H1 (cell line): ENCODE data around the gene IFRD1. TPM values are rescaled to one million over a fixed set of nuclear protein-coding genes. Genes with fewer than 3 reads are reported as not detected.

Experiments used
- CTCF ChIA-PET: fragments of 300-600 bp; sonication (Branson Sonifier 250); formaldehyde crosslinking; loops from one replicate; lab custom pipeline; 2021; ENCODE audit not compliant: partially characterized antibody; lab: Charles Lee
- POLR2A ChIA-PET: fragments of 300-600 bp; sonication (Branson Sonifier 250); formaldehyde crosslinking; loops from one replicate; lab custom pipeline; 2021; ENCODE audit warnings: inconsistent platforms; ENCODE audit not compliant: partially characterized antibody; lab: Charles Lee
- DNase-seq, 2 experiments: peaks; one replicate each; pipeline versions ENCODE4 v3.0.0 to v3.0.0-alpha.2; 2010 to 2022; ENCODE audit warnings: low spot score in 2 of 2, low read depth in 1 of 2, mixed read lengths in 1 of 2
- FAIRE-seq: peaks from 2 replicates; lab custom pipeline; 2011; peaks lifted over from hg19 to GRCh38; lab: Jason Lieb, UNC
- H2AFZ ChIP-seq: 2 replicates; pipeline ENCODE4 v1.8.1; 2012; ENCODE audit warnings: low read length, inconsistent platforms
- H2AK5ac ChIP-seq: 2 replicates; pipeline ENCODE4 v1.6.1; 2013; ENCODE audit warnings: low read depth, low read length
- H2BK120ac ChIP-seq: replicated peaks from 2 replicates; pipeline ENCODE3; 2013; ENCODE audit warnings: low read depth, low read length, inconsistent platforms
- H2BK12ac ChIP-seq: 2 replicates; pipeline ENCODE4 v1.6.1; 2013; ENCODE audit warnings: low read depth, low read length
- H2BK15ac ChIP-seq: 2 replicates; pipeline ENCODE4 v1.6.1; 2013; ENCODE audit warnings: low read length
- H2BK20ac ChIP-seq: 2 replicates; pipeline ENCODE4 v1.6.1; 2013; ENCODE audit warnings: low read length
- H2BK5ac ChIP-seq: 2 replicates; pipeline ENCODE4 v1.6.1; 2013; ENCODE audit warnings: low read depth, low read length
- H3K14ac ChIP-seq: 2 replicates; pipeline ENCODE4 v1.6.1; 2013; ENCODE audit warnings: inconsistent platforms; ENCODE audit not compliant: insufficient read length
- H3K18ac ChIP-seq: 2 replicates; pipeline ENCODE4 v1.6.1; 2013; ENCODE audit warnings: low read length; ENCODE audit errors: extremely low read depth
- H3K23ac ChIP-seq: 2 replicates; pipeline ENCODE4 v1.6.1; 2013; ENCODE audit warnings: inconsistent platforms; ENCODE audit not compliant: insufficient read length
- H3K23me2 ChIP-seq: 2 replicates; pipeline ENCODE4 v1.6.1; 2013; ENCODE audit warnings: low read depth, low read length
- H3K27ac ChIP-seq: 2 replicates; pipeline ENCODE4 v1.6.1; 2011; ENCODE audit warnings: low read depth, low read length, inconsistent platforms
- H3K27me3 ChIP-seq, 4 experiments: replicated peaks in 1 of 4; 1 replicate in 1 of 4; 2 replicates in 3 of 4; pipeline versions ENCODE4 v1.6.1 to v1.8.1; 2011 to 2013; ENCODE audit warnings: low read length in 3 of 4, mild to moderate bottlenecking in 3 of 4, inconsistent platforms in 2 of 4, mixed read lengths in 2 of 4, moderate library complexity in 1 of 4; ENCODE audit not compliant: control insufficient read depth in 3 of 4, insufficient read depth in 3 of 4; ENCODE audit errors: extremely low read depth in 1 of 4
- H3K36me3 ChIP-seq, 4 experiments: 2 replicates each; pipeline versions ENCODE4 v1.6.1 to v1.8.1; 2011 to 2013; ENCODE audit warnings: mild to moderate bottlenecking in 4 of 4, low read length in 3 of 4, moderate library complexity in 2 of 4, control low read depth in 1 of 4, inconsistent platforms in 1 of 4; ENCODE audit not compliant: insufficient read depth in 4 of 4, control insufficient read depth in 2 of 4
- H3K4ac ChIP-seq: replicated peaks from 2 replicates; pipeline ENCODE3; 2013; ENCODE audit warnings: low read length, low read depth, mixed read lengths, inconsistent platforms; ENCODE audit not compliant: insufficient read length
- H3K4me1 ChIP-seq, 4 experiments: replicated peaks in 1 of 4; 1 replicate in 1 of 4; 2 replicates in 3 of 4; pipeline versions ENCODE4 v1.6.1 to v1.8.1; 2011 to 2013; ENCODE audit warnings: low read length in 3 of 4, inconsistent platforms in 2 of 4, mixed read lengths in 1 of 4; ENCODE audit not compliant: insufficient read depth in 4 of 4, control insufficient read depth in 3 of 4
- H3K4me2 ChIP-seq, 2 experiments: 2 replicates each; pipeline versions ENCODE4 v1.6.1 to v1.8.1; 2011 to 2013; ENCODE audit warnings: low read depth in 2 of 2, low read length in 2 of 2, control low read depth in 1 of 2, inconsistent platforms in 1 of 2, mild to moderate bottlenecking in 1 of 2; ENCODE audit not compliant: insufficient read depth in 1 of 2
- H3K4me3 ChIP-seq, 4 experiments: fragments of 200-600, 300-600 bp in 1 of 4; sonication (generic), shearing (Covaris generic), sonication (Bioruptor Twin) in 1 of 4; 2 replicates each; pipeline versions ENCODE4 v1.5.1 to v1.8.1; 2011 to 2016; ENCODE audit warnings: low read length in 4 of 4, low read depth in 3 of 4, control low read depth in 2 of 4, inconsistent platforms in 2 of 4, mild to moderate bottlenecking in 2 of 4, mixed read lengths in 1 of 4, moderate library complexity in 1 of 4; ENCODE audit not compliant: insufficient read depth in 2 of 4; ENCODE audit errors: extremely low read depth in 1 of 4
- H3K56ac ChIP-seq: replicated peaks from 2 replicates; pipeline ENCODE3; 2013; ENCODE audit warnings: low read depth, mild to moderate bottlenecking, mixed read lengths, low read length, inconsistent platforms; ENCODE audit not compliant: insufficient read length
- H3K79me1 ChIP-seq: 2 replicates; pipeline ENCODE4 v1.6.1; 2013; ENCODE audit warnings: low read depth, low read length, control low read depth
- H3K79me2 ChIP-seq, 2 experiments: 2 replicates each; pipeline versions ENCODE4 v1.6.1 to v1.8.1; 2012 to 2013; ENCODE audit warnings: low read length in 2 of 2, mild to moderate bottlenecking in 2 of 2, inconsistent platforms in 1 of 2; ENCODE audit not compliant: insufficient read depth in 2 of 2, control insufficient read depth in 1 of 2
- H3K9ac ChIP-seq, 4 experiments: replicated peaks in 1 of 4; 1 replicate in 1 of 4; 2 replicates in 3 of 4; pipeline versions ENCODE4 v1.6.1 to v1.8.1; 2011 to 2013; ENCODE audit warnings: low read depth in 3 of 4, low read length in 3 of 4, control low read depth in 2 of 4, mild to moderate bottlenecking in 2 of 4, moderate library complexity in 2 of 4, inconsistent platforms in 1 of 4; ENCODE audit errors: extremely low read depth in 1 of 4
- H3K9me3 ChIP-seq, 2 experiments: 2 replicates each; pipeline versions ENCODE4 v1.6.1 to v1.8.1; 2012 to 2013; ENCODE audit warnings: mild to moderate bottlenecking in 2 of 2, moderate library complexity in 2 of 2, control low read depth in 1 of 2, inconsistent platforms in 1 of 2, low read depth in 1 of 2, low read length in 1 of 2, mixed read lengths in 1 of 2; ENCODE audit not compliant: insufficient read depth in 2 of 2
- H4K20me1 ChIP-seq, 2 experiments: replicated peaks in 1 of 2; 2 replicates each; pipeline versions ENCODE3 to v1.8.1; 2011 to 2013; ENCODE audit warnings: inconsistent platforms in 2 of 2, low read length in 2 of 2, mild to moderate bottlenecking in 1 of 2; ENCODE audit not compliant: insufficient read depth in 2 of 2, control insufficient read depth in 1 of 2
- H4K5ac ChIP-seq: 2 replicates; pipeline ENCODE4 v1.6.1; 2013; ENCODE audit warnings: low read length, low read depth, mixed read lengths, inconsistent platforms; ENCODE audit not compliant: insufficient read length
- H4K8ac ChIP-seq: 2 replicates; pipeline ENCODE4 v1.8.0; 2013; ENCODE audit warnings: mild to moderate bottlenecking, moderate library complexity, low read length, inconsistent platforms; ENCODE audit not compliant: insufficient read depth; ENCODE audit errors: extremely low read depth
- H4K91ac ChIP-seq: replicated peaks from 2 replicates; pipeline ENCODE3; 2013; ENCODE audit warnings: low read length, mixed read lengths, inconsistent platforms; ENCODE audit not compliant: insufficient read length
- BRCA1 ChIP-seq: IDR thresholded peaks from 2 replicates; pipeline ENCODE4 v1.6.1; 2012; ENCODE audit warnings: low read depth, low read length, improper control_type of control experiment
- CBX8 ChIP-seq: fragments of 300-800, 300-1000 bp; sonication (generic); IDR thresholded peaks from 2 replicates; pipeline ENCODE4 v1.7.1; 2016; ENCODE audit warnings: low read depth, low read length, borderline replicate concordance
- CEBPB ChIP-seq: IDR thresholded peaks from 2 replicates; pipeline ENCODE4 v1.6.1; 2012; ENCODE audit warnings: low read depth, low read length
- EGR1 ChIP-seq: IDR thresholded peaks from 2 replicates; pipeline ENCODE4 v1.6.1; 2011; ENCODE audit warnings: low read depth, low read length, borderline replicate concordance
- EZH2 ChIP-seq: fragments of 200-600 bp; sonication (generic); IDR thresholded peaks from 2 replicates; pipeline ENCODE4 v1.7.1; 2012; ENCODE audit warnings: low read depth, mild to moderate bottlenecking, moderate library complexity, low read length, inconsistent platforms; ENCODE audit not compliant: severe bottlenecking
- GABPA ChIP-seq: IDR thresholded peaks from 2 replicates; pipeline ENCODE4 v1.6.1; 2011; ENCODE audit warnings: mild to moderate bottlenecking, low read length, moderate library complexity, borderline replicate concordance; ENCODE audit not compliant: insufficient read depth
- KDM1A ChIP-seq: fragments of 200-600, 300-600 bp; sonication (generic); IDR thresholded peaks from 2 replicates; pipeline ENCODE4 v1.7.1; 2016; ENCODE audit warnings: mild to moderate bottlenecking, low read length, borderline replicate concordance
- POU5F1 ChIP-seq: IDR thresholded peaks from 2 replicates; pipeline ENCODE4 v1.6.1; 2011; ENCODE audit warnings: low read depth, mild to moderate bottlenecking, low read length, moderate library complexity
- RAD21 ChIP-seq, 2 experiments: IDR thresholded peaks in 1 of 2; conservative IDR thresholded peaks in 1 of 2; 2 replicates each; pipeline ENCODE4 v1.6.1; 2011; ENCODE audit warnings: low read depth in 2 of 2, low read length in 2 of 2, improper control_type of control experiment in 1 of 2, inconsistent platforms in 1 of 2, mild to moderate bottlenecking in 1 of 2, moderate library complexity in 1 of 2
- RFX5 ChIP-seq: IDR thresholded peaks from 2 replicates; pipeline ENCODE4 v1.6.1; 2011; ENCODE audit warnings: low read depth, low read length, improper control_type of control experiment, borderline replicate concordance
- SIX5 ChIP-seq: IDR thresholded peaks from 2 replicates; pipeline ENCODE4 v1.6.1; 2011; ENCODE audit warnings: mild to moderate bottlenecking, low read depth, low read length
- SP4 ChIP-seq: IDR thresholded peaks from 2 replicates; pipeline ENCODE4 v1.6.1; 2012; ENCODE audit warnings: low read length, inconsistent platforms
- TEAD4 ChIP-seq: IDR thresholded peaks from 2 replicates; pipeline ENCODE4 v1.6.1; 2012; ENCODE audit warnings: low read depth, low read length, inconsistent platforms, mixed read lengths
- YY1 ChIP-seq: IDR thresholded peaks from 2 replicates; pipeline ENCODE4 v1.6.1; 2011; ENCODE audit warnings: low read depth, mild to moderate bottlenecking, low read length
- ZNF274 ChIP-seq: IDR thresholded peaks from 2 replicates; pipeline ENCODE4 v1.7.0; 2012; ENCODE audit warnings: low read length, borderline replicate concordance; ENCODE audit errors: extremely low read depth
- WGBS, 2 experiments: shearing (Covaris generic) in 1 of 2; methylation state at CpG; one replicate each; pipeline versions ENCODE4 v1.1.6 to v1.1.7; 2013 to 2015; ENCODE audit warnings: low lambda C conversion rate in 2 of 2, mixed read lengths in 2 of 2, inconsistent platforms in 1 of 2, low coverage in 1 of 2, missing lambda C conversion rate in 1 of 2; ENCODE audit not compliant: insufficient replicate concordance in 2 of 2, insufficient coverage in 1 of 2, insufficient read length in 1 of 2; ENCODE audit errors: extremely low coverage in 1 of 2, missing lambda C conversion rate in 1 of 2; 5-methylcytosine and 5-hydroxymethylcytosine counted together
- polyA plus RNA-seq, 7 experiments: library from polyadenylated mRNA; depleted of rRNA in 3 of 7; stranded (reverse) in 5 of 7; unstranded in 2 of 7; fragments of >200 nt in 5 of 7; fragments of 200-250 nt in 2 of 7; gene quantifications; 1 replicate in 5 of 7; 2 replicates in 1 of 7; 4 replicates in 1 of 7; pipeline versions ENCODE4 v1.2.1 to v1.2.3, GENCODE V29; 2011 to 2013; ENCODE audit warnings: missing spikeins in 2 of 7, mixed read lengths in 2 of 7
- total RNA-seq: library from RNA; stranded (reverse); fragmentation: NEBNext Ultra II Directional; extraction: Animal tissue kit (Norgen Biotek cat#: 25700); gene quantifications from 2 replicates; pipeline ENCODE4 v1.2.1, GENCODE V29; 2021

The IFRD1 gene
- total and polyA plus RNA-seq, 2 of the 8 experiments (the other 6 are each of a cell fraction or from before 2014, with no cell fraction given) = 23.0 to 50.4 TPM

- no peak overlapping the region for H2BK15ac ChIP-seq
- no peak overlapping the region for H3K9ac ChIP-seq
- H3K4ac ChIP-seq = no peak overlapping the region
- H2BK12ac ChIP-seq = no peak overlapping the region
- H2BK120ac ChIP-seq = no peak overlapping the region
- FAIRE-seq (no peak), DNase-seq (no peak)
- no peak overlapping the region for H4K8ac ChIP-seq
- no peak overlapping the region for H3K56ac ChIP-seq
- no peak overlapping the region for H3K27ac ChIP-seq
- no peak overlapping the region for H2AFZ ChIP-seq
- 87% methylated on average over 3 of the region's 3 CpGs; no CpG with 5 or more reads in 1 of the 2 experiments for WGBS, 2 experiments
- no peak overlapping the region for H3K18ac ChIP-seq
- no peak overlapping the region for H3K4me2 ChIP-seq
- peaks cover 0 to 1% of the 10 kb centered on the region in 2 experiments for H4K20me1 ChIP-seq
- H2BK20ac ChIP-seq = no peak overlapping the region
- no peaks in the 10 kb centered on the region for H3K27me3 ChIP-seq
- H4K91ac ChIP-seq = no peak overlapping the region
- CTCF ChIA-PET = interaction anchor here (1.2 kb wide), 1 partner anchor 9 kb away, joined by 6 read pairs; no protein-coding TSS in a partner anchor
- peaks cover 5% of the 10 kb centered on the region; the same call in 1 of the 2 replicates for H3K23me2 ChIP-seq
- H3K79me1 ChIP-seq = no peaks in the 10 kb centered on the region
- no peak overlapping the region for H3K14ac ChIP-seq
- POLR2A ChIA-PET = no interaction called here
- no peak overlapping the region for H2AK5ac ChIP-seq
- no peaks in the 10 kb centered on the region for H3K36me3 ChIP-seq
- peaks cover 0 to 7% of the 10 kb centered on the region in 2 experiments; a peak in 2 of 4 replicates for H3K79me2 ChIP-seq
- H3K4me1 ChIP-seq = peaks cover 0 to 6% (median 0%) of the 10 kb centered on the region in 4 experiments; a peak in 1 of 7 replicates
- H4K5ac ChIP-seq = no peak overlapping the region
- no peak overlapping the region for H3K23ac ChIP-seq
- no peak overlapping the region for H3K4me3 ChIP-seq
- no peak overlapping the region for H2BK5ac ChIP-seq
- no peaks in the 10 kb centered on the region for H3K9me3 ChIP-seq
- TF ChIP-seq RAD21 (IDR thresholded peaks at IDR 0.05 in 1 of 2, conservative IDR thresholded peaks at IDR 0.05 in 1 of 2; ENCODE audit: low read depth in 2 of 2, low read length in 2 of 2) = no peak
- TF ChIP-seq RFX5 = no peak
- TF ChIP-seq BRCA1 = no peak
- TF ChIP-seq SP4 = no peak
- no peak for TF ChIP-seq YY1
- no peak for TF ChIP-seq EGR1
- no peak for TF ChIP-seq EZH2
- no peak for TF ChIP-seq SIX5
- no peak for TF ChIP-seq POU5F1
- no peak for TF ChIP-seq CEBPB
- no peak for TF ChIP-seq KDM1A
- no peak for TF ChIP-seq ZNF274
- TF ChIP-seq GABPA = no peak
- TF ChIP-seq TEAD4 = no peak
- no peak for TF ChIP-seq CBX8
Measured at GRCh38 chr7:112446431-112446830, 3.8 kb upstream of the IFRD1 start.
